Esophagus muscularis mucosa (tissue), 4 donors: ENCODE results near the gene RAB35.

ENCODE experiments used
- CTCF ChIP-seq, 3 experiments: fragments of 200-600 bp in 2 of 3; fragments of 450-650 bp in 1 of 3; sonication (generic) in 2 of 3; IDR thresholded peaks; one replicate each; pipeline ENCODE4 v1.5.1; 2017 to 2019; ENCODE audit warnings: antibody characterized with exemption in 3 of 3, mild to moderate bottlenecking in 2 of 3, moderate library complexity in 1 of 3
- EP300 ChIP-seq: sonication (generic); formaldehyde crosslinking; IDR thresholded peaks from one replicate; pipeline ENCODE4 v1.6.1; 2017; ENCODE audit warnings: antibody characterized with exemption
- POLR2A ChIP-seq: fragments of 450-650 bp; IDR thresholded peaks from one replicate; pipeline ENCODE4 v1.6.1; 2017; ENCODE audit warnings: antibody characterized with exemption, moderate library complexity, mild to moderate bottlenecking, low read depth
- POLR2AphosphoS5 ChIP-seq, 2 donors: sonication (generic); formaldehyde crosslinking; IDR thresholded peaks; one replicate each; pipeline ENCODE4 v1.6.1; 2017; ENCODE audit warnings: antibody characterized with exemption in 2 of 2

GRCh38 chr12:120060196-120060595, 56.4 kb downstream of the RAB35 start:
- TF ChIP-seq CTCF (IDR thresholded peaks at IDR 0.05) (no peak), POLR2A (no peak), POLR2AphosphoS5 (IDR thresholded peaks at IDR 0.05) (no peak), EP300 (no peak)
